ENCODE results near the gene AP3S1.
"Not testable (repeated sequence)": the region's sequence is repeated elsewhere in the genome, so short reads cannot be mapped to it uniquely, and the experiment has no call there.

The AP3S1 gene

GRCh38 chr5:115841382-115842088 lies at the start of gene AP3S1, which contains the start of gene ATG12:
TSS of gene AP3S1 (plus strand) at chr5:115841935. CDS start at chr5:115842038, 103 bp downstream.
TSS of gene ATG12 (minus strand) at chr5:115841565. CDS start at chr5:115841552, 13 bp downstream.
- peak; percentile 79 to 91 for DNase-seq

GRCh38 chr5:115795700-115796099 lies 46.0 kb upstream of the AP3S1 start:
- DNase-seq: no peak

- DNase-seq: no peak
Observed at GRCh38 chr5:115796656-115797055, 45.1 kb upstream of the AP3S1 start.

- no peak for DNase-seq
Observed at GRCh38 chr5:115798252-115798651, 43.5 kb upstream of the AP3S1 start.

GRCh38 chr5:115800108-115800507 lies 41.6 kb upstream of the AP3S1 start:
- DNase-seq: no peak

- no peak for DNase-seq
Observed at GRCh38 chr5:115801152-115801551, 40.6 kb upstream of the AP3S1 start.

GRCh38 chr5:115801984-115802383 lies 39.8 kb upstream of the AP3S1 start:
- no peak for DNase-seq

GRCh38 chr5:115806986-115807653 lies 34.6 kb upstream of the AP3S1 start:
- no peak for DNase-seq

GRCh38 chr5:115807654-115808052 lies 34.1 kb upstream of the AP3S1 start:
- no peak for DNase-seq

GRCh38 chr5:115808066-115808465 lies 33.7 kb upstream of the AP3S1 start:
- not testable (repeated sequence) for DNase-seq

GRCh38 chr5:115809946-115810345 lies 31.8 kb upstream of the AP3S1 start:
- DNase-seq: no peak

- DNase-seq: no peak
Observed at GRCh38 chr5:115810761-115811160, 31.0 kb upstream of the AP3S1 start.

- no peak for DNase-seq
Observed at GRCh38 chr5:115811406-115811805, 30.3 kb upstream of the AP3S1 start.

- DNase-seq: no peak
Observed at GRCh38 chr5:115812372-115812771, 29.4 kb upstream of the AP3S1 start.

- no peak for DNase-seq
Observed at GRCh38 chr5:115813719-115814118, 28.0 kb upstream of the AP3S1 start.

GRCh38 chr5:115815006-115815692 lies 26.6 kb upstream of the AP3S1 start:
- no peak for DNase-seq

- peak in 1 of 2 experiments; percentile 6 for DNase-seq
Observed at GRCh38 chr5:115815693-115816225, 26.0 kb upstream of the AP3S1 start.

- DNase-seq: peak; percentile 37 to 74
Observed at GRCh38 chr5:115816226-115817081, 25.3 kb upstream of the AP3S1 start, which contains the start of gene CDO1. TSS of gene CDO1 (minus strand) at chr5:115816659. CDS start at chr5:115816397, 262 bp downstream.

GRCh38 chr5:115817386-115817785 lies 24.3 kb upstream of the AP3S1 start:
- DNase-seq: no peak

- DNase-seq: no peak
Observed at GRCh38 chr5:115818821-115819220, 22.9 kb upstream of the AP3S1 start.

GRCh38 chr5:115820846-115821245 lies 20.9 kb upstream of the AP3S1 start:
- no peak for DNase-seq

- not testable (repeated sequence) for DNase-seq
Observed at GRCh38 chr5:115824983-115825382, 16.8 kb upstream of the AP3S1 start.

Data from NCI-H526 (cell line).